Hepatocyte (in vitro differentiated cells): ENCODE results near the gene KIF1C.

Experiments used
- EZH2phosphoT487 ChIP-seq: fragments of 200-600 bp; sonication (generic); IDR thresholded peaks from one replicate; pipeline ENCODE4 v1.6.1; 2018; ENCODE audit warnings: antibody characterized with exemption, mild to moderate bottlenecking, low read depth, moderate library complexity; ENCODE audit not compliant: unreplicated experiment, severe bottlenecking
- TF ChIP-seq, protein P1 (sequence below): fragments of 200-600 bp; sonication (generic); IDR thresholded peaks from 2 replicates; pipeline ENCODE4 v1.5.1; 2016; ENCODE audit warnings: antibody characterized with exemption, mild to moderate bottlenecking; ENCODE audit not compliant: poor library complexity

DNA sequence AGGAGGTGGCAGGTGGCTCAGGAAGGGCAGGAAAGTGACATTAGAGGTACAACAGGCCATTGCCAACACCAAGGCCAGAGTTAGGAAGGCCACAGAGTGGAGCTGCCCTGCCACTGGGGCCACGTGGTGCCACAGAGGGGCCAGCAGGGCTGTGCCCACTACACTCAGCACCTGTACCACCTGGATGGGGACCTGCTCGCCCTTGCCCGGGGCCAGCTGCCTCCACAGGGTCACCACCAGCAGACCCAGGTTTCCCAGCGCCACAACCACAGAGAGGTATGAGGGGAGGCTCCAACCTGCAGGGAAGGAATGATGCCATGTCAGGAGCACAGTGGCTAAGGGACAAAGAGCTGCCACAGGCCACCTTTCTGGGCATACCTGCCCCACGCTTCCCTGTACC, 36.3 kb downstream of the KIF1C start:
- TF ChIP-seq, protein P1, sequence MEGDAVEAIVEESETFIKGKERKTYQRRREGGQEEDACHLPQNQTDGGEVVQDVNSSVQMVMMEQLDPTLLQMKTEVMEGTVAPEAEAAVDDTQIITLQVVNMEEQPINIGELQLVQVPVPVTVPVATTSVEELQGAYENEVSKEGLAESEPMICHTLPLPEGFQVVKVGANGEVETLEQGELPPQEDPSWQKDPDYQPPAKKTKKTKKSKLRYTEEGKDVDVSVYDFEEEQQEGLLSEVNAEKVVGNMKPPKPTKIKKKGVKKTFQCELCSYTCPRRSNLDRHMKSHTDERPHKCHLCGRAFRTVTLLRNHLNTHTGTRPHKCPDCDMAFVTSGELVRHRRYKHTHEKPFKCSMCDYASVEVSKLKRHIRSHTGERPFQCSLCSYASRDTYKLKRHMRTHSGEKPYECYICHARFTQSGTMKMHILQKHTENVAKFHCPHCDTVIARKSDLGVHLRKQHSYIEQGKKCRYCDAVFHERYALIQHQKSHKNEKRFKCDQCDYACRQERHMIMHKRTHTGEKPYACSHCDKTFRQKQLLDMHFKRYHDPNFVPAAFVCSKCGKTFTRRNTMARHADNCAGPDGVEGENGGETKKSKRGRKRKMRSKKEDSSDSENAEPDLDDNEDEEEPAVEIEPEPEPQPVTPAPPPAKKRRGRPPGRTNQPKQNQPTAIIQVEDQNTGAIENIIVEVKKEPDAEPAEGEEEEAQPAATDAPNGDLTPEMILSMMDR: no peak
- no peak for TF ChIP-seq EZH2phosphoT487
